ENCODE data around the gene GPATCH2.
A peak's percentile ranks its signal among the peaks of the same experiment; 100 is the strongest.

GRCh38 chr1:217431395-217431794, 199.5 kb downstream of the GPATCH2 start:
- TF ChIP-seq CTCF (IDR thresholded peaks at IDR 0.05 in 2 of 3, conservative IDR thresholded peaks at IDR 0.05 in 1 of 3; ENCODE audit: borderline replicate concordance in 1 of 3, insufficient read depth in 1 of 3, low read depth in 2 of 3, low read length in 2 of 3): 0 out of 6 replicates have a peak, but pooled peaks of 1 of the 3 experiments have one; percentile 3
- TF ChIP-seq YY1 (IDR thresholded peaks at IDR 0.05; ENCODE audit: extremely low read depth, insufficient replicate concordance, low read depth, low read length): no peak
- no peak for TF ChIP-seq POLR2AphosphoS5 (IDR thresholded peaks at IDR 0.05; ENCODE audit: low read depth, low read length)
- TF ChIP-seq POLR2A (IDR thresholded peaks at IDR 0.05; ENCODE audit: borderline replicate concordance, extremely low read depth, insufficient read depth, insufficient read length): no peak
- TF ChIP-seq ATF3 (IDR thresholded peaks at IDR 0.05): no peak
- TF ChIP-seq SIN3A (IDR thresholded peaks at IDR 0.05; ENCODE audit: low read depth): no peak
- no peak for TF ChIP-seq CEBPB (IDR thresholded peaks at IDR 0.05; ENCODE audit: low read depth)
- TF ChIP-seq EGR1 (IDR thresholded peaks at IDR 0.05; ENCODE audit: low read depth): no peak
- no peak for TF ChIP-seq SRF (IDR thresholded peaks at IDR 0.05; ENCODE audit: low read depth)
- TF ChIP-seq EZH2phosphoT487 (IDR thresholded peaks at IDR 0.05; ENCODE audit: borderline replicate concordance): no peak
- no peak for TF ChIP-seq MAX (IDR thresholded peaks at IDR 0.05)
- TF ChIP-seq EZH2 (IDR thresholded peaks at IDR 0.05): no peak
- TF ChIP-seq ZBTB33 (IDR thresholded peaks at IDR 0.05; ENCODE audit: extremely low read depth, insufficient replicate concordance, low read length): no peak
